BLaER1 (cell line): Measurements from ENCODE around the gene CCL16.

Experiments used
- H3K27ac ChIP-seq: shearing (Covaris generic); formaldehyde crosslinking; 2 replicates; pipeline ENCODE4 v1.8.1; 2022
- H3K27me3 ChIP-seq: shearing (Covaris generic); formaldehyde crosslinking; 2 replicates; pipeline ENCODE4 v1.8.1; 2022
- H3K36me3 ChIP-seq: shearing (Covaris generic); formaldehyde crosslinking; 2 replicates; pipeline ENCODE4 v1.8.1; 2022
- H3K4me1 ChIP-seq: shearing (Covaris generic); formaldehyde crosslinking; 2 replicates; pipeline ENCODE4 v1.8.1; 2022
- H3K4me2 ChIP-seq: shearing (Covaris generic); formaldehyde crosslinking; 2 replicates; pipeline ENCODE4 v1.8.1; 2022
- H3K4me3 ChIP-seq: shearing (Covaris generic); formaldehyde crosslinking; 2 replicates; pipeline ENCODE4 v1.8.1; 2022
- H3K9ac ChIP-seq: shearing (Covaris generic); formaldehyde crosslinking; 2 replicates; pipeline ENCODE4 v1.8.1; 2022
- H3K9me3 ChIP-seq: shearing (Covaris generic); formaldehyde crosslinking; 2 replicates; pipeline ENCODE4 v1.8.1; 2022
- H4K20me1 ChIP-seq: shearing (Covaris generic); formaldehyde crosslinking; 2 replicates; pipeline ENCODE4 v1.8.1; 2022
- Cebpa-rat ChIP-seq: shearing (Covaris generic); IDR thresholded peaks from 2 replicates; pipeline ENCODE4 v1.8.1; 2022

The CCL16 gene

GRCh38 chr17:35991075-35991474 lies 9.8 kb upstream of the CCL16 start:
- Histone ChIP-seq H3K4me2 (no peak overlapping the region), H3K27me3 (no peaks in the 10 kb centered on the region)

GRCh38 chr17:35988164-35988563 lies 6.9 kb upstream of the CCL16 start:
- no peak overlapping the region for H3K4me3 ChIP-seq
- no peak overlapping the region for H3K4me2 ChIP-seq
- H3K36me3 ChIP-seq: no peaks in the 10 kb centered on the region
- H4K20me1 ChIP-seq: no peaks in the 10 kb centered on the region
- no peak overlapping the region for H3K27ac ChIP-seq
- no peak for TF ChIP-seq Cebpa-rat
- H3K9ac ChIP-seq: no peak overlapping the region
- H3K27me3 ChIP-seq: no peaks in the 10 kb centered on the region
- peaks cover 25% of the 10 kb centered on the region for H3K9me3 ChIP-seq
- no peaks in the 10 kb centered on the region for H3K4me1 ChIP-seq

More at GRCh38 chr17:35991075-35991474, 9.8 kb upstream of the CCL16 start:
- Histone ChIP-seq H4K20me1 (no peaks in the 10 kb centered on the region), H3K4me1 (no peaks in the 10 kb centered on the region), H3K36me3 (no peaks in the 10 kb centered on the region), H3K4me3 (no peak overlapping the region), H3K9me3 (peaks cover 35% of the 10 kb centered on the region), H3K27ac (no peak overlapping the region), H3K9ac (no peak overlapping the region)
- no peak for TF ChIP-seq Cebpa-rat

GRCh38 chr17:35986643-35987042 lies 5.3 kb upstream of the CCL16 start, which contains the start of gene CCL14:
Gene CCL14 (minus strand): TSS chr17:35986729. CDS start chr17:35986649, 80 bp downstream.
- Histone ChIP-seq H3K9ac (no peak within 1 kb of the TSS), H3K4me3 (no peak within 1 kb of the TSS), H3K27me3 (no peaks in the 10 kb centered on the region), H3K36me3 (no peaks in the 10 kb centered on the region), H3K27ac (no peak within 1 kb of the TSS), H3K4me1 (no peaks in the 10 kb centered on the region), H3K4me2 (no peak within 1 kb of the TSS), H4K20me1 (no peaks in the 10 kb centered on the region), H3K9me3 (peaks cover 25% of the 10 kb centered on the region)
- TF ChIP-seq Cebpa-rat: no peak

GRCh38 chr17:35984140-35984539 lies 2.8 kb upstream of the CCL16 start:
- no peak for TF ChIP-seq Cebpa-rat
- Histone ChIP-seq H3K27me3 (no peaks in the 10 kb centered on the region), H3K4me3 (no peak overlapping the region), H3K9ac (no peak overlapping the region), H3K9me3 (peaks cover 10% of the 10 kb centered on the region), H3K4me2 (no peak overlapping the region), H3K4me1 (no peaks in the 10 kb centered on the region), H3K36me3 (no peaks in the 10 kb centered on the region), H4K20me1 (no peaks in the 10 kb centered on the region), H3K27ac (no peak overlapping the region)

- no peak for TF ChIP-seq Cebpa-rat
Measured at GRCh38 chr17:35982409-35983191, 1.3 kb upstream of the CCL16 start.

GRCh38 chr17:35981908-35982330 lies 622 bp upstream of the CCL16 start:
- H3K9me3 ChIP-seq: no peaks in the 10 kb centered on the region
- no peak overlapping the region for H3K4me2 ChIP-seq
- H3K27ac ChIP-seq: no peak overlapping the region
- H3K27me3 ChIP-seq: no peaks in the 10 kb centered on the region
- no peak overlapping the region for H3K9ac ChIP-seq
- H3K36me3 ChIP-seq: no peaks in the 10 kb centered on the region
- no peak overlapping the region for H3K4me3 ChIP-seq
- no peaks in the 10 kb centered on the region for H4K20me1 ChIP-seq
- no peaks in the 10 kb centered on the region for H3K4me1 ChIP-seq
- TF ChIP-seq Cebpa-rat: no peak

More at GRCh38 chr17:35982409-35983191, 1.3 kb upstream of the CCL16 start:
- Histone ChIP-seq H3K4me3 (no peak overlapping the region), H3K9me3 (no peaks in the 10 kb centered on the region), H3K27ac (no peak overlapping the region), H4K20me1 (no peaks in the 10 kb centered on the region), H3K4me2 (no peak overlapping the region), H3K36me3 (no peaks in the 10 kb centered on the region), H3K9ac (no peak overlapping the region), H3K27me3 (no peaks in the 10 kb centered on the region), H3K4me1 (no peaks in the 10 kb centered on the region)

- Histone ChIP-seq H3K9ac (no peak overlapping the region), H4K20me1 (no peaks in the 10 kb centered on the region), H3K27me3 (no peaks in the 10 kb centered on the region)
Measured at GRCh38 chr17:35978346-35978745, 3.0 kb downstream of the CCL16 start.

GRCh38 chr17:35977509-35977908 lies 3.8 kb downstream of the CCL16 start:
- Histone ChIP-seq H4K20me1 (no peaks in the 10 kb centered on the region), H3K9me3 (no peaks in the 10 kb centered on the region), H3K9ac (no peak overlapping the region), H3K4me3 (no peak overlapping the region), H3K27ac (no peak overlapping the region), H3K27me3 (no peaks in the 10 kb centered on the region), H3K4me2 (no peak overlapping the region), H3K36me3 (no peaks in the 10 kb centered on the region), H3K4me1 (no peaks in the 10 kb centered on the region)
- TF ChIP-seq Cebpa-rat: no peak

More at GRCh38 chr17:35978346-35978745, 3.0 kb downstream of the CCL16 start:
- no peak for TF ChIP-seq Cebpa-rat
- Histone ChIP-seq H3K4me1 (no peaks in the 10 kb centered on the region), H3K4me2 (no peak overlapping the region), H3K36me3 (no peaks in the 10 kb centered on the region), H3K9me3 (no peaks in the 10 kb centered on the region), H3K4me3 (no peak overlapping the region), H3K27ac (no peak overlapping the region)

GRCh38 chr17:35973333-35974260 lies 7.7 kb downstream of the CCL16 start:
- Histone ChIP-seq H3K9me3 (no peaks in the 10 kb centered on the region), H3K4me3 (no peak overlapping the region), H3K36me3 (no peaks in the 10 kb centered on the region), H3K4me1 (no peaks in the 10 kb centered on the region), H3K27ac (no peak overlapping the region), H3K9ac (no peak overlapping the region), H3K4me2 (no peak overlapping the region), H4K20me1 (no peaks in the 10 kb centered on the region), H3K27me3 (no peaks in the 10 kb centered on the region)
- no peak for TF ChIP-seq Cebpa-rat

GRCh38 chr17:35972945-35973332 lies 8.4 kb downstream of the CCL16 start:
- no peak for TF ChIP-seq Cebpa-rat
- no peaks in the 10 kb centered on the region for H4K20me1 ChIP-seq
- no peak overlapping the region for H3K9ac ChIP-seq
- H3K4me2 ChIP-seq: no peak overlapping the region
- H3K4me1 ChIP-seq: no peaks in the 10 kb centered on the region
- H3K27me3 ChIP-seq: no peaks in the 10 kb centered on the region
- H3K4me3 ChIP-seq: no peak overlapping the region
- H3K36me3 ChIP-seq: no peaks in the 10 kb centered on the region
- no peaks in the 10 kb centered on the region for H3K9me3 ChIP-seq
- H3K27ac ChIP-seq: no peak overlapping the region
